ENCODE data around the gene BCR. TPM values are rescaled to one million over a fixed set of nuclear protein-coding genes. Genes with fewer than 3 reads are reported as not detected.
A peak's percentile ranks its signal among the peaks of the same experiment; 100 is the strongest.

Gene BCR
- total RNA-seq, 4 donors from 2014 or later: 70.5 to 102 (median 84.1) TPM

- TF ChIP-seq CTCF (IDR thresholded peaks at IDR 0.05) (no peak), POLR2A (IDR thresholded peaks at IDR 0.05) (no peak)
- 28 to 31% methylated on average over 6 of the region's 6 CpGs for WGBS, 2 donors
- intact Hi-C loops (cut with DNase I; ENCODE audit: low total_unique reads): no loop called here
- DNase-seq (ENCODE audit: low spot score in 2 of 2): peak in 1 of 2 donors; percentile 30
- no peak overlapping the region for H3K4me3 ChIP-seq (ENCODE audit: low read depth, poor library complexity, severe bottlenecking)
Observed at GRCh38 chr22:23147617-23148387, 32.5 kb upstream of the BCR start.

GRCh38 chr22:23149743-23150238 is 30.5 kb upstream of the BCR start:
- 77 to 79% methylated on average over 15 of the region's 15 CpGs for WGBS, 2 donors

GRCh38 chr22:23150762-23151161 is 29.5 kb upstream of the BCR start:
- intact Hi-C loops (cut with DNase I; ENCODE audit: low total_unique reads): no loop called here
- DNase-seq (ENCODE audit: low spot score in 2 of 2): no peak
- WGBS, 2 donors: 80 to 88% methylated on average over 6 of the region's 6 CpGs
- no peak overlapping the region for H3K4me3 ChIP-seq (ENCODE audit: low read depth, poor library complexity, severe bottlenecking)
- TF ChIP-seq POLR2A (IDR thresholded peaks at IDR 0.05) (no peak), CTCF (IDR thresholded peaks at IDR 0.05) (no peak)

More at GRCh38 chr22:23149743-23150238, 30.5 kb upstream of the BCR start:
- no peak for TF ChIP-seq CTCF (IDR thresholded peaks at IDR 0.05)
- TF ChIP-seq POLR2A (IDR thresholded peaks at IDR 0.05): no peak
- no peak overlapping the region for H3K4me3 ChIP-seq (ENCODE audit: low read depth, poor library complexity, severe bottlenecking)
- DNase-seq (ENCODE audit: low spot score in 2 of 2): no peak
- intact Hi-C loops (cut with DNase I; ENCODE audit: low total_unique reads): no loop called here

GRCh38 chr22:23151827-23152226 is 28.5 kb upstream of the BCR start:
- 85 to 91% methylated on average over 9 to 16 of the region's 16 CpGs for WGBS, 2 donors
- H3K4me3 ChIP-seq (ENCODE audit: low read depth, poor library complexity, severe bottlenecking): no peak overlapping the region
- TF ChIP-seq POLR2A (IDR thresholded peaks at IDR 0.05) (no peak), CTCF (IDR thresholded peaks at IDR 0.05) (no peak)
- DNase-seq (ENCODE audit: low spot score in 2 of 2): no peak
- intact Hi-C loops (cut with DNase I; ENCODE audit: low total_unique reads): no loop called here

GRCh38 chr22:23152238-23153114 is 27.8 kb upstream of the BCR start:
- no peak overlapping the region for H3K4me3 ChIP-seq (ENCODE audit: low read depth, poor library complexity, severe bottlenecking)
- DNase-seq (ENCODE audit: low spot score in 2 of 2): no peak
- intact Hi-C loops (cut with DNase I; ENCODE audit: low total_unique reads): no loop called here
- 86 to 87% methylated on average over 19 of the region's 19 CpGs for WGBS, 2 donors
- no peak for TF ChIP-seq POLR2A (IDR thresholded peaks at IDR 0.05)
- TF ChIP-seq CTCF (IDR thresholded peaks at IDR 0.05): no peak
